BJ (cell line): ENCODE data around the gene FHDC1. TPM values are rescaled to one million over a fixed set of nuclear protein-coding genes. Genes with fewer than 3 reads are reported as not detected.

ENCODE experiments used
- CTCF ChIA-PET: fragments of 350-600 bp; formaldehyde crosslinking; extraction: SDS; loops from one replicate; lab custom pipeline; 2021; ENCODE audit warnings: antibody characterized with exemption, inconsistent platforms; lab: Yijun Ruan, JAX
- POLR2A ChIA-PET: fragments of 300-600 bp; sonication (Branson Sonifier 250); formaldehyde crosslinking; extraction: SDS; loops from one replicate; lab custom pipeline; 2021; ENCODE audit warnings: antibody characterized with exemption; lab: Charles Lee
- DNase-seq: peaks from one replicate; pipeline ENCODE4 v3.0.0-alpha.2; 2011; ENCODE audit warnings: low read depth
- H3K27me3 ChIP-seq: 2 replicates; pipeline ENCODE4 v1.6.0; 2011; ENCODE audit warnings: low read length; ENCODE audit not compliant: control insufficient read depth, insufficient read depth
- H3K36me3 ChIP-seq: 2 replicates; pipeline ENCODE4 v1.5.1; 2011; ENCODE audit warnings: low read length; ENCODE audit not compliant: control insufficient read depth, insufficient read depth
- H3K4me3 ChIP-seq: 2 replicates; pipeline ENCODE4 v1.5.1; 2011; ENCODE audit warnings: low read depth, mild to moderate bottlenecking, control low read depth, low read length
- CTCF ChIP-seq: IDR thresholded peaks from 2 replicates; pipeline ENCODE4 v1.5.1; 2011; ENCODE audit warnings: low read depth, mild to moderate bottlenecking, control low read depth, inconsistent platforms, low read length, moderate library complexity; ENCODE audit not compliant: insufficient read depth
- polyA plus RNA-seq: library from polyadenylated mRNA; depleted of rRNA; stranded (reverse); fragments of >200 nt; gene quantifications from 2 replicates; pipeline ENCODE4 v1.2.3, GENCODE V29; 2011

The FHDC1 gene
- polyA plus RNA-seq, 1 experiment: 0.17 TPM

GRCh38 chr4:152997771-152998487 lies 61.8 kb downstream of the FHDC1 start:
- no peak for TF ChIP-seq CTCF
- Histone ChIP-seq H3K4me3 (no peak overlapping the region), H3K36me3 (no peaks in the 10 kb centered on the region), H3K27me3 (peaks cover 22% of the 10 kb centered on the region)
- CTCF ChIA-PET: interaction anchor here (1.3 kb wide), 1 partner anchor 129 kb away, joined by 3 read pairs; no protein-coding TSS in a partner anchor
- no peak for DNase-seq
- POLR2A ChIA-PET: no interaction called here

DNA sequence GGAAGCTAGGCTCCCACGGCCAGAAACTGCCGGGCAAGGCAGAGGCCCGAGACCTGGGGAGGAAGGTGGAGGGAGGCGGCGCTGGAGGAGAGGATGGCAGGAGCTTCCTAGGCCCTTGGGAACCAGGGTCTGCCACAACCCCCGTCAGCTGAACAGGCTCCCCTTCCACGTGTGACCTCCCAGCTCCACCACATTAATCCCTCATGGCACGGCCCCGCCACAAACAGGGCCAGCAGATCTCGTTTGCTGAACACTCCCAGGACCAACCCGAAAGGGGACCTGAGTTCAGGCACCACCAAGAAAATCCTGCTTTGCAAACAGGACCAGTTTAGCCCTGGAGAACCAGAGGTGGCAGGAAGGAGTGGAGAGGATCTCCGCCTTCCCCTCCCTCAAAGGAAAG lies 62.7 kb downstream of the FHDC1 start:
- no peak for DNase-seq
- ChIA-PET CTCF (interaction anchor here (0.5 to 1.3 kb wide), 2 partner anchors 49 to 128 kb away, joined by 3 read pairs; no protein-coding TSS in a partner anchor), POLR2A (no interaction called here)
- Histone ChIP-seq H3K4me3 (no peak overlapping the region), H3K36me3 (no peaks in the 10 kb centered on the region), H3K27me3 (peaks cover 24% of the 10 kb centered on the region)
- no peak for TF ChIP-seq CTCF

GRCh38 chr4:152999346-153000075 lies 63.4 kb downstream of the FHDC1 start:
- DNase-seq: no peak
- H3K36me3 ChIP-seq: no peaks in the 10 kb centered on the region
- no peak overlapping the region for H3K4me3 ChIP-seq
- peaks cover 24% of the 10 kb centered on the region for H3K27me3 ChIP-seq
- ChIA-PET POLR2A (no interaction called here), CTCF (interaction anchor here (0.5 kb wide), 1 partner anchor 49 kb away, joined by 3 read pairs; no protein-coding TSS in a partner anchor)
- TF ChIP-seq CTCF: no peak

DNA sequence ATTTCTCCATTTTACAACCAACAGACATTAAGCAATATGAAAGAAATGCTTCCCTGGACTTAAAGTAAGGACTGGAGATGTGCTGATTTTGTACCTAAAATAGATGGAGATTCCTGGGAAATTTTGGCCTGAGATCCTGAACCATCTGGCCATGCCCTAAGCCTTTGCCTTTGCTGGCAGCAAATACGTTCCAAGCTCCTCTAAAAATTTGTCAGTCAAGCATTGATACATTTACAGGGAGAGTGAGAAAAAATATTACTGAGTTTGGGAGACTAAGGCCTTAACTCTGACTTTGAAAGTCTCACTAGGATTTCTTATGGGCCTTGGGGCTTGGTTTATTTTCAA lies 63.9 kb downstream of the FHDC1 start:
- Histone ChIP-seq H3K36me3 (no peaks in the 10 kb centered on the region), H3K27me3 (peaks cover 25% of the 10 kb centered on the region), H3K4me3 (no peak overlapping the region)
- ChIA-PET POLR2A (no interaction called here), CTCF (no interaction called here)
- no peak for DNase-seq
- no peak for TF ChIP-seq CTCF

DNA sequence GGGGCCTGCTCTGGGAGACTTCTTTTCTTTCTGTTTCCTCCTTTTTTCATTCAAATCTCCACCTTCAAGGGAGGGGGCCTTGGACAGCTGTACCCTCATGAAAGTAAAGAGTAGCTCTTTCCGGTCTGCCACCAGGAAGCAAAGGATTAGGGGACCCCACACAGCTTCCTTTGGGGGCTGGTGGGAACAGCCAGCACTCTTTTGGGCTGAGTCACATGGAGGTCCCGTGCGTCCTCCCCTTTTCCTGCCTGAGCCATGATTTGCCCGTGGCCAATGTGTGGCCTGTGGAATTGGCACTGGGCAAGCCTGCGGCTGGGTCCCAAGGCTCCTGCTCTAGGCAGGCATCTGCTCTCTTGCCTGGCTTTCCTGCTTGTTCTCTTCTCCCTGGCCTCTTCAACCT lies 65.5 kb downstream of the FHDC1 start:
- DNase-seq: no peak
- TF ChIP-seq CTCF: no peak
- Histone ChIP-seq H3K27me3 (peaks cover 26% of the 10 kb centered on the region), H3K4me3 (no peak overlapping the region), H3K36me3 (no peaks in the 10 kb centered on the region)
- ChIA-PET CTCF (no interaction called here), POLR2A (no interaction called here)
